GM12878 (cell line): ENCODE data around the gene HINFP. TPM values are rescaled to one million over a fixed set of nuclear protein-coding genes. Genes with fewer than 3 reads are reported as not detected.

ENCODE experiments used
- BMI1 ChIP-seq: fragments of 450-650 bp; IDR thresholded peaks from 2 replicates; pipeline ENCODE4 v1.6.1; 2016; ENCODE audit warnings: mild to moderate bottlenecking, moderate library complexity, borderline replicate concordance
- ETV6 ChIP-seq, 2 experiments: fragments of 450-650 bp in 1 of 2; IDR thresholded peaks in 1 of 2; conservative IDR thresholded peaks in 1 of 2; 2 replicates each; pipeline ENCODE4 v1.6.1; 2014; ENCODE audit warnings: antibody characterized with exemption in 1 of 2, borderline replicate concordance in 1 of 2, low read depth in 1 of 2, mild to moderate bottlenecking in 1 of 2, moderate library complexity in 1 of 2
- GABPA ChIP-seq: IDR thresholded peaks from 2 replicates; pipeline ENCODE4 v1.6.1; 2014; ENCODE audit warnings: antibody characterized with exemption, low read depth, mild to moderate bottlenecking, inconsistent platforms
- NFIC ChIP-seq: IDR thresholded peaks from 2 replicates; pipeline ENCODE4 v1.6.1; 2012; ENCODE audit warnings: low read depth, mild to moderate bottlenecking, inconsistent platforms, low read length, moderate library complexity
- NFYB ChIP-seq: IDR thresholded peaks from 2 replicates; pipeline ENCODE4 v1.6.1; 2011; ENCODE audit warnings: low read depth, mild to moderate bottlenecking, low read length, improper control_type of control experiment, moderate library complexity; ENCODE audit not compliant: insufficient read depth
- PBX3 ChIP-seq: IDR thresholded peaks from 2 replicates; pipeline ENCODE4 v1.6.1; 2011; ENCODE audit warnings: mild to moderate bottlenecking, low read depth, low read length, moderate library complexity; ENCODE audit not compliant: insufficient replicate concordance
- PKNOX1 ChIP-seq: fragments of 450-650 bp; IDR thresholded peaks from 2 replicates; pipeline ENCODE4 v1.6.1; 2016; ENCODE audit warnings: mild to moderate bottlenecking
- PML ChIP-seq: IDR thresholded peaks from 2 replicates; pipeline ENCODE4 v1.6.1; 2012; ENCODE audit warnings: low read length, inconsistent platforms
- SPI1 ChIP-seq: IDR thresholded peaks from 2 replicates; pipeline ENCODE4 v1.6.1; 2011; ENCODE audit warnings: low read depth, mild to moderate bottlenecking, low read length, moderate library complexity, borderline replicate concordance; ENCODE audit not compliant: insufficient read depth
- TCF7 ChIP-seq: IDR thresholded peaks from 2 replicates; pipeline ENCODE4 v1.6.1; 2014; ENCODE audit warnings: antibody characterized with exemption, borderline replicate concordance
- ZBTB40 ChIP-seq: fragments of 450-650 bp; IDR thresholded peaks from 2 replicates; pipeline ENCODE4 v1.6.1; 2016; ENCODE audit warnings: mild to moderate bottlenecking, moderate library complexity, borderline replicate concordance
- ZNF622 ChIP-seq: fragments of 450-650 bp; IDR thresholded peaks from 2 replicates; pipeline ENCODE4 v1.6.1; 2017; ENCODE audit warnings: mild to moderate bottlenecking, inconsistent platforms
- polyA plus RNA-seq, 11 experiments: library from polyadenylated mRNA; depleted of rRNA in 4 of 11; unstranded in 6 of 11; stranded (reverse) in 5 of 11; fragments of >200 nt; fragmentation: Nextera tagmentation in 4 of 11; fragmentation: Illumina TruSeq in 1 of 11; extraction: Ambion mirVana in 4 of 11; extraction: Trizol in 1 of 11; gene quantifications; 1 replicate in 1 of 11; 2 replicates in 10 of 11; pipeline versions ENCODE4 v1.2.1 to v1.2.3, GENCODE V29; 2011 to 2016; ENCODE audit warnings: inconsistent platforms in 2 of 11, missing spikeins in 2 of 11, low read depth in 1 of 11
- total RNA-seq, 4 experiments: library from RNA; depleted of rRNA in 3 of 4; stranded (reverse); fragments of >200 nt in 3 of 4; fragmentation: Illumina TruSeq in 1 of 4; extraction: Trizol in 1 of 4; gene quantifications; 2 replicates each; pipeline versions ENCODE4 v1.2.1 to v1.2.3, GENCODE V29; 2013 to 2021

Gene HINFP
- total and polyA plus RNA-seq, 10 of the 15 experiments (the other 5 are each of a cell fraction or from before 2014, with no cell fraction given): 13.1 to 26.3 (median 18.6) TPM

- TF ChIP-seq PBX3 (peak; percentile 79), ZNF622 (no peak), ETV6 (conservative IDR thresholded peaks at IDR 0.05 in 1 of 2, IDR thresholded peaks at IDR 0.05 in 1 of 2; ENCODE audit: borderline replicate concordance in 1 of 2, low read depth in 1 of 2) (no peak), SPI1 (peak; percentile 43; the same call in 1 of the 2 replicates), NFYB (peak; percentile 78), ZBTB40 (no peak), PKNOX1 (peak; percentile 93), BMI1 (peak; percentile 58; the same call in 1 of the 2 replicates), PML (no peak), TCF7 (no peak), NFIC (no peak), GABPA (0 out of 2 replicates have a peak, but pooled peaks have one; percentile 19)
Observed at GRCh38 chr11:119108146-119108856, 13.1 kb upstream of the HINFP start (continued).
